ENCODE measurements around the gene UBA52. TPM values are rescaled to one million over a fixed set of nuclear protein-coding genes. Genes with fewer than 3 reads are reported as not detected.

UBA52 gene
- total RNA-seq, 1 donor from 2014 or later = 859 TPM

GRCh38 chr19:18531485-18531884 lies 40.2 kb upstream of the UBA52 start:
- Histone ChIP-seq H3K4me3 (ENCODE audit: low read depth, low read length) (no peak overlapping the region), H3K36me3 (ENCODE audit: control insufficient read depth, insufficient read depth, low read length) (peaks cover 2% of the 10 kb centered on the region), H3K27me3 (ENCODE audit: control insufficient read depth, insufficient read depth, low read length) (no peaks in the 10 kb centered on the region)
- DNase-seq (ENCODE audit: low read depth) = no peak
- TF ChIP-seq, protein P1, sequence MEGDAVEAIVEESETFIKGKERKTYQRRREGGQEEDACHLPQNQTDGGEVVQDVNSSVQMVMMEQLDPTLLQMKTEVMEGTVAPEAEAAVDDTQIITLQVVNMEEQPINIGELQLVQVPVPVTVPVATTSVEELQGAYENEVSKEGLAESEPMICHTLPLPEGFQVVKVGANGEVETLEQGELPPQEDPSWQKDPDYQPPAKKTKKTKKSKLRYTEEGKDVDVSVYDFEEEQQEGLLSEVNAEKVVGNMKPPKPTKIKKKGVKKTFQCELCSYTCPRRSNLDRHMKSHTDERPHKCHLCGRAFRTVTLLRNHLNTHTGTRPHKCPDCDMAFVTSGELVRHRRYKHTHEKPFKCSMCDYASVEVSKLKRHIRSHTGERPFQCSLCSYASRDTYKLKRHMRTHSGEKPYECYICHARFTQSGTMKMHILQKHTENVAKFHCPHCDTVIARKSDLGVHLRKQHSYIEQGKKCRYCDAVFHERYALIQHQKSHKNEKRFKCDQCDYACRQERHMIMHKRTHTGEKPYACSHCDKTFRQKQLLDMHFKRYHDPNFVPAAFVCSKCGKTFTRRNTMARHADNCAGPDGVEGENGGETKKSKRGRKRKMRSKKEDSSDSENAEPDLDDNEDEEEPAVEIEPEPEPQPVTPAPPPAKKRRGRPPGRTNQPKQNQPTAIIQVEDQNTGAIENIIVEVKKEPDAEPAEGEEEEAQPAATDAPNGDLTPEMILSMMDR (IDR thresholded peaks at IDR 0.05; ENCODE audit: insufficient read depth, low read length, poor library complexity, severe bottlenecking) = no peak

DNA sequence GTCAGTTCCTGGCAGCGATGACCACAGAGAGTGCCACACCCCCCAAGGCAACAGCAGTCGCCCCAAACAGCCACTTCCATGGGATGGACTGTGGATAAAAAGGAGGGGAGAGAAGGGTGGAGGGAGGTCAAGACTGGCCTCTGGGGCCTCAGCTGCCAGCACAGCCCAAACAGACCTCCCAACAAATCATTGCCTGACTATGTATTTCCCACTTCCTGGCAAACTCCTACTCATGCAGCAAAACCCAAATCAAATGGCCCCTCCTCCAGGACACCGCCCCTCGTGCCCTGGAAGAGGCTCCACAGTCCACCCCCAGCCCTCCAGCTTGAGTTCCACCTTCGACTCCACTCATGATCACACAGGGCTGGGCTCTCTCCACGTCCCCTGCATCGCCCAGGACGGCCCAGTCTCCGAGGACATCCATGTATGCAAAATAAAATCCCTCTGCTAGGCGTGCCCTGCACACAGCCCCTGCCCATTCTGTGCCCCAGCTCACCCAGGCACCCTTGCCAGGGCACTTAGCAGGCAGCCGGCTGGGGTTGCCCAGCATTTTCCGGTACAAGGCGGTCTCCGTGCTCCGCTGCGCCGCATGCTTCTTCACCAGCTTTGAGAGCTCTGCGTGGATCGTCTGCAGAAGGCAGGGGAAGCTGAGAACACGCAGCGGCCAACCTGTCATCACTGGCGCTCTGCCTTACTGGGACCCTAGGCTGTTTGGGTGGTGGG lies 39.3 kb upstream of the UBA52 start:
- Histone ChIP-seq H3K27me3 (ENCODE audit: control insufficient read depth, insufficient read depth, low read length) (no peaks in the 10 kb centered on the region), H3K36me3 (ENCODE audit: control insufficient read depth, insufficient read depth, low read length) (peaks cover 4% of the 10 kb centered on the region), H3K4me3 (ENCODE audit: low read depth, low read length) (no peak overlapping the region)
- no peak for DNase-seq (ENCODE audit: low read depth)
- TF ChIP-seq, protein P1 (IDR thresholded peaks at IDR 0.05; ENCODE audit: insufficient read depth, low read length, poor library complexity, severe bottlenecking) = no peak

DNA sequence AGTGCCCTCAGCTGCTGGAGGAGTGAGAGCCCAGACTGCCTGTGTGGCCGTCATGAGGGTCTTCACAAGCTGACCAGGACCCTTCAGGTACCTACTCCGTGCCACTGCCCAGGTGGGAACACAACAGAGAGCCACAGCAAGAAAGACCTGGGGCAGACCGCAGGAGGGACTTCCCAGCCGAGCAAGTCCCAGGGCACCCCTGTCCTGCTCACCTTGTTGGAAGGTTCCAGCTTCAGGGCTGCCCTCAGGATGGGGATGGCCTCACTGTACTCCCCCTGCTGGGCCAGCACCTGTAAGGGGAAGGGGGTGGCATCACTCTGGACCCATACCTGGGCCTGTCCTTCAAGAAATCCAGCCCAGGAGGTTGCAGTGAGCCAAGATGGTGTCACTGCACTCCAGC lies 38.6 kb upstream of the UBA52 start:
- no peak for DNase-seq (ENCODE audit: low read depth)
- H3K4me3 ChIP-seq (ENCODE audit: low read depth, low read length) = no peak overlapping the region
- TF ChIP-seq, protein P1 (IDR thresholded peaks at IDR 0.05; ENCODE audit: insufficient read depth, low read length, poor library complexity, severe bottlenecking) = no peak
- H3K36me3 ChIP-seq (ENCODE audit: control insufficient read depth, insufficient read depth, low read length) = peaks cover 4% of the 10 kb centered on the region
- no peaks in the 10 kb centered on the region for H3K27me3 ChIP-seq (ENCODE audit: control insufficient read depth, insufficient read depth, low read length)

DNA sequence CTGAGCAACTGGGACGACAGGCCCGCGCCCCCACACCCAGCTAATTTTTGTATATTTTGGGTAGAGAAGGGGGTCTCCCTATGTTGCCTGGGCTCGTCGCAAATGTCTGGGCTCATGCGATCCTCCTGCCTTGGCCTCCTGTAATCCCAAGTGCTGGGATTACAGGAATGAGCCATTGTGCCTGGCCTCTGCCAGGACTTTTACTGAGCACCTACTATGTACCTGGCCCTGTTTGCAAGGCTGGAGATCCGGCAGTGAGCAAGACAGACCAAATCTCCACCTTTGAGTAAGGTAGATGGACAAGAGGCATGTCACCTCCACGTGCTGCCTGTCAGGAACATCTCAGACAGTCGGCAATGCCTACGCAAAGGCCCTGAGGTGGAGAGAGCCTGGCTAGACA lies 35.2 kb upstream of the UBA52 start:
- H3K27me3 ChIP-seq (ENCODE audit: control insufficient read depth, insufficient read depth, low read length) = no peaks in the 10 kb centered on the region
- no peak overlapping the region for H3K4me3 ChIP-seq (ENCODE audit: low read depth, low read length)
- DNase-seq (ENCODE audit: low read depth) = no peak
- TF ChIP-seq, protein P1 (IDR thresholded peaks at IDR 0.05; ENCODE audit: insufficient read depth, low read length, poor library complexity, severe bottlenecking) = no peak
- peaks cover 8% of the 10 kb centered on the region for H3K36me3 ChIP-seq (ENCODE audit: control insufficient read depth, insufficient read depth, low read length)

GRCh38 chr19:18537431-18537830 lies 34.2 kb upstream of the UBA52 start:
- DNase-seq (ENCODE audit: low read depth) = no peak
- Histone ChIP-seq H3K4me3 (ENCODE audit: low read depth, low read length) (no peak overlapping the region), H3K27me3 (ENCODE audit: control insufficient read depth, insufficient read depth, low read length) (no peaks in the 10 kb centered on the region), H3K36me3 (ENCODE audit: control insufficient read depth, insufficient read depth, low read length) (peaks cover 8% of the 10 kb centered on the region)
- TF ChIP-seq, protein P1 (IDR thresholded peaks at IDR 0.05; ENCODE audit: insufficient read depth, low read length, poor library complexity, severe bottlenecking) = no peak

DNA sequence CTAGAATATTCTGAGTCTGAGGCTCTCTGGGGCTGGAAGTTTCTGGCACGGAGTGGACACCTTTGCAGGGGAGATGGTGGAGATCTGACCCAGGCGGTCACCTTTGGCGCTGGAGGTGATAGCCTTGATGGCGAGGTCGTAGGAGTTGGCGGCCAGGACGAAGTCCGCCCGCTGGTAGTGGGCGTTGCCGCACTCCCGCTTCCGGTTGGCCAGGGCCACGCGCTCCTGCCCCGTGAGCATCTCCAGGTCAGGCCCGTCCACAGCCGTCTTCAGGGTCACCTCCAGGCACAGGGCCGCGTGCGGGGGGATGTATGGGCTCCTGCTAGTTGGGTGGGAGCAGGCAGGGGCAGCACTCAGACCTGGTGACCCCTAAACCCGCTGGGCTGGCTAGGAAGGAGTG lies 33.5 kb upstream of the UBA52 start:
- no peak for DNase-seq (ENCODE audit: low read depth)
- TF ChIP-seq, protein P1 (IDR thresholded peaks at IDR 0.05; ENCODE audit: insufficient read depth, low read length, poor library complexity, severe bottlenecking) = no peak
- Histone ChIP-seq H3K4me3 (ENCODE audit: low read depth, low read length) (no peak overlapping the region), H3K36me3 (ENCODE audit: control insufficient read depth, insufficient read depth, low read length) (peaks cover 6% of the 10 kb centered on the region), H3K27me3 (ENCODE audit: control insufficient read depth, insufficient read depth, low read length) (no peaks in the 10 kb centered on the region)
